HEK293 (cell line): ENCODE measurements around the gene SMOC1.

Source experiments
- CTCF ChIA-PET: fragments of 350-600 bp; formaldehyde crosslinking; extraction: SDS; loops from one replicate; lab custom pipeline; 2021; ENCODE audit warnings: antibody characterized with exemption; lab: Yijun Ruan, JAX
- POLR2A ChIA-PET: fragments of 300-600 bp; formaldehyde crosslinking; extraction: SDS; loops from one replicate; lab custom pipeline; 2020; ENCODE audit warnings: antibody characterized with exemption, inconsistent platforms; lab: Yijun Ruan, JAX
- H3K27ac ChIP-seq: fragments of 200-500 bp; sonication (Bioruptor generic); 2 replicates; pipeline ENCODE4 v1.5.1; 2014; ENCODE audit warnings: low read depth, low read length, control low read depth, inconsistent platforms; ENCODE audit errors: extremely low read depth
- H3K36me3 ChIP-seq, 2 experiments: fragments of 200-500 bp in 1 of 2; sonication (Bioruptor generic) in 1 of 2; 1 replicate in 1 of 2; 2 replicates in 1 of 2; pipeline ENCODE4 v1.5.1; 2014 to 2017; ENCODE audit warnings: inconsistent platforms in 2 of 2, low read length in 2 of 2; ENCODE audit not compliant: control insufficient read depth in 2 of 2, insufficient read depth in 1 of 2
- H3K4me1 ChIP-seq: fragments of 200-500 bp; sonication (Bioruptor generic); 2 replicates; pipeline ENCODE4 v1.5.1; 2014; ENCODE audit warnings: mild to moderate bottlenecking, low read length, inconsistent platforms; ENCODE audit not compliant: control insufficient read depth, insufficient read depth
- H3K4me3 ChIP-seq: 2 replicates; pipeline ENCODE4 v1.5.1; 2011; ENCODE audit warnings: low read depth, mild to moderate bottlenecking, control low read depth, low read length, moderate library complexity
- H3K9me3 ChIP-seq: fragments of 200-500 bp; sonication (Bioruptor generic); 2 replicates; pipeline ENCODE4 v1.5.1; 2014; ENCODE audit warnings: low read depth, low read length, inconsistent platforms; ENCODE audit not compliant: control insufficient read depth, insufficient read depth
- KLF17 ChIP-seq: fragments of 450-650 bp; formaldehyde crosslinking; IDR thresholded peaks from 2 replicates; pipeline ENCODE4 v1.5.1; 2016; ENCODE audit warnings: missing biosample characterization, missing genetic modification characterization
- KLF7 ChIP-seq: fragments of 450-650 bp; formaldehyde crosslinking; IDR thresholded peaks from 2 replicates; pipeline ENCODE4 v1.5.1; 2016; ENCODE audit warnings: missing biosample characterization, missing genetic modification characterization, borderline replicate concordance
- SP2 ChIP-seq: fragments of 450-650 bp; formaldehyde crosslinking; IDR thresholded peaks from 2 replicates; pipeline ENCODE4 v1.5.1; 2016; ENCODE audit warnings: missing biosample characterization, missing genetic modification characterization
- SP7 ChIP-seq: fragments of 450-650 bp; formaldehyde crosslinking; IDR thresholded peaks from 2 replicates; pipeline ENCODE4 v1.5.1; 2016; ENCODE audit warnings: missing biosample characterization, missing genetic modification characterization
- YY1 ChIP-seq: fragments of 450-650 bp; formaldehyde crosslinking; IDR thresholded peaks from 2 replicates; pipeline ENCODE4 v1.5.1; 2018; ENCODE audit warnings: missing biosample characterization, missing genetic modification characterization
- ZBTB1 ChIP-seq: fragments of 450-650 bp; formaldehyde crosslinking; IDR thresholded peaks from 2 replicates; pipeline ENCODE4 v1.5.1; 2016; ENCODE audit warnings: missing biosample characterization, missing genetic modification characterization
- ZEB2 ChIP-seq: fragments of 450-650 bp; formaldehyde crosslinking; IDR thresholded peaks from 2 replicates; pipeline ENCODE4 v1.5.1; 2016; ENCODE audit warnings: missing biosample characterization, missing genetic modification characterization
- ZIC2 ChIP-seq: fragments of 450-650 bp; formaldehyde crosslinking; IDR thresholded peaks from 2 replicates; pipeline ENCODE4 v1.5.1; 2016; ENCODE audit warnings: missing biosample characterization, missing genetic modification characterization
- ZNF114 ChIP-seq: fragments of 450-650 bp; formaldehyde crosslinking; IDR thresholded peaks from 2 replicates; pipeline ENCODE4 v1.5.0; 2017; ENCODE audit warnings: missing biosample characterization, missing genetic modification characterization
- ZNF132 ChIP-seq: fragments of 450-650 bp; formaldehyde crosslinking; IDR thresholded peaks from 2 replicates; pipeline ENCODE4 v1.5.1; 2017; ENCODE audit warnings: missing biosample characterization, missing genetic modification characterization, borderline replicate concordance
- ZNF18 ChIP-seq: fragments of 450-650 bp; formaldehyde crosslinking; IDR thresholded peaks from 2 replicates; pipeline ENCODE4 v1.5.1; 2016; ENCODE audit warnings: missing biosample characterization, missing genetic modification characterization
- ZNF184 ChIP-seq: fragments of 450-650 bp; IDR thresholded peaks from 2 replicates; pipeline ENCODE4 v1.5.1; 2018; ENCODE audit warnings: missing biosample characterization, mild to moderate bottlenecking, missing genetic modification characterization
- ZNF423 ChIP-seq: fragments of 450-650 bp; formaldehyde crosslinking; IDR thresholded peaks from 2 replicates; pipeline ENCODE4 v1.5.1; 2016; ENCODE audit warnings: missing biosample characterization, missing genetic modification characterization
- ZNF433 ChIP-seq: fragments of 450-650 bp; formaldehyde crosslinking; IDR thresholded peaks from 2 replicates; pipeline ENCODE4 v1.5.1; 2016; ENCODE audit warnings: missing biosample characterization, missing genetic modification characterization, low read depth
- ZNF513 ChIP-seq: fragments of 450-650 bp; IDR thresholded peaks from 2 replicates; pipeline ENCODE4 v1.5.1; 2018; ENCODE audit warnings: missing biosample characterization, missing genetic modification characterization
- ZNF561 ChIP-seq: fragments of 450-650 bp; IDR thresholded peaks from 2 replicates; pipeline ENCODE4 v1.5.1; 2018; ENCODE audit warnings: missing biosample characterization, missing genetic modification characterization, borderline replicate concordance
- ZNF580 ChIP-seq: fragments of 450-650 bp; formaldehyde crosslinking; IDR thresholded peaks from 2 replicates; pipeline ENCODE4 v1.5.1; 2016; ENCODE audit warnings: missing biosample characterization, missing genetic modification characterization
- ZNF600 ChIP-seq: fragments of 450-650 bp; formaldehyde crosslinking; IDR thresholded peaks from 2 replicates; pipeline ENCODE4 v1.5.1; 2016; ENCODE audit warnings: missing biosample characterization, missing genetic modification characterization
- ZNF626 ChIP-seq: fragments of 450-650 bp; sonication (Bioruptor Pico); formaldehyde crosslinking; IDR thresholded peaks from 2 replicates; pipeline ENCODE4 v1.5.1; 2018; ENCODE audit warnings: missing biosample characterization, missing genetic modification characterization, inconsistent platforms
- ZNF629 ChIP-seq: fragments of 450-650 bp; formaldehyde crosslinking; IDR thresholded peaks from 2 replicates; pipeline ENCODE4 v1.5.1; 2017; ENCODE audit warnings: missing biosample characterization, missing genetic modification characterization
- ZSCAN30 ChIP-seq: fragments of 450-650 bp; IDR thresholded peaks from 2 replicates; pipeline ENCODE4 v1.5.1; 2018; ENCODE audit warnings: missing biosample characterization, mild to moderate bottlenecking, missing genetic modification characterization, moderate library complexity
- TF ChIP-seq, protein P1 (sequence below): fragments of 450-650 bp; formaldehyde crosslinking; IDR thresholded peaks from 2 replicates; pipeline ENCODE4 v1.5.1; 2017; ENCODE audit warnings: missing biosample characterization, missing genetic modification characterization
- TF ChIP-seq, protein P2 (sequence below): fragments of 450-650 bp; formaldehyde crosslinking; IDR thresholded peaks from 2 replicates; pipeline ENCODE4 v1.5.1; 2016; ENCODE audit warnings: missing biosample characterization, missing genetic modification characterization, borderline replicate concordance
- TF ChIP-seq, protein P3 (sequence below): fragments of 450-650 bp; formaldehyde crosslinking; IDR thresholded peaks from 2 replicates; pipeline ENCODE4 v1.5.1; 2016; ENCODE audit warnings: missing biosample characterization, missing genetic modification characterization, low read depth

SMOC1 gene

GRCh38 chr14:69997849-69998248 is 118.6 kb downstream of the SMOC1 start (continued):
- peak; percentile 64; the same call in 1 of the 2 replicates for TF ChIP-seq ZNF600 (tag by site-specific recombination)
- no peak for TF ChIP-seq ZNF561 (tag by site-specific recombination)
- no peak for TF ChIP-seq ZNF433 (tag by site-specific recombination)
- TF ChIP-seq, all 188 proteins: peak for 29

DNA sequence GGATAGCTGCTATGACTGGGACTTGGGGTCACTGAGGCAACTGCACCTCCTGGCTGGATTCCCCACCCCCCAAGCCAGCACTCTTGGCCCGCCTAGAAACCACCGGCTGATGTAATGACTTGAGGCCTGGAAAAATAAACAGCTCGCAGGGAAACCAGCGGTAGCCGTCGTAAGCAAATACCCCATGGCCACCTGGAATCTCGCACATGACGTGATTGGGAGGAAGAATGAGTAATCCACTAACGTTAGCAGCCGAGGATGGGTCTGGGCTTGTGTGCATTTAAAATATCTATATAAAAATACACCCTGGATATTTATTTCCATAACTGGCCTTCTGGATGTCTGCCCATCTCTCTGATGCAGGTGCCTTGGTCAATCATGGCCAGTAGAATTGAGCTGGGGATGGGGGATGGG is 120.1 kb downstream of the SMOC1 start:
- POLR2A ChIA-PET: interaction anchor here (0.6 to 1.6 kb wide), 3 partner anchors 118 to 233 kb away, joined by 3 to 18 read pairs (median 4); partner anchors contain the start of genes SMOC1 and SRSF5
- CTCF ChIA-PET: interaction anchor here (1.0 to 3.9 kb wide), 3 partner anchors 14 to 223 kb away, joined by 3 to 20 read pairs (median 4); no protein-coding TSS in a partner anchor
- Histone ChIP-seq H3K9me3 (no peaks in the 10 kb centered on the region), H3K36me3 (peaks cover 0 to 6% of the 10 kb centered on the region in 2 experiments; a peak in 1 of 3 replicates), H3K4me1 (peaks cover 44% of the 10 kb centered on the region), H3K4me3 (no peak overlapping the region), H3K27ac (peak overlapping the region; percentile 80)
- peak; percentile 34; the same call in 1 of the 2 replicates for TF ChIP-seq SP2 (tag by site-specific recombination)
- TF ChIP-seq ZNF513 (tag by site-specific recombination): no peak
- peak; percentile 66 for TF ChIP-seq ZNF18 (tag by site-specific recombination)
- peak; percentile 94 for TF ChIP-seq KLF17 (tag by site-specific recombination)
- 0 out of 2 replicates have a peak, but pooled peaks have one; percentile 56 for TF ChIP-seq ZNF184
- TF ChIP-seq ZIC2 (tag by site-specific recombination): peak; percentile 97
- TF ChIP-seq, protein P1, sequence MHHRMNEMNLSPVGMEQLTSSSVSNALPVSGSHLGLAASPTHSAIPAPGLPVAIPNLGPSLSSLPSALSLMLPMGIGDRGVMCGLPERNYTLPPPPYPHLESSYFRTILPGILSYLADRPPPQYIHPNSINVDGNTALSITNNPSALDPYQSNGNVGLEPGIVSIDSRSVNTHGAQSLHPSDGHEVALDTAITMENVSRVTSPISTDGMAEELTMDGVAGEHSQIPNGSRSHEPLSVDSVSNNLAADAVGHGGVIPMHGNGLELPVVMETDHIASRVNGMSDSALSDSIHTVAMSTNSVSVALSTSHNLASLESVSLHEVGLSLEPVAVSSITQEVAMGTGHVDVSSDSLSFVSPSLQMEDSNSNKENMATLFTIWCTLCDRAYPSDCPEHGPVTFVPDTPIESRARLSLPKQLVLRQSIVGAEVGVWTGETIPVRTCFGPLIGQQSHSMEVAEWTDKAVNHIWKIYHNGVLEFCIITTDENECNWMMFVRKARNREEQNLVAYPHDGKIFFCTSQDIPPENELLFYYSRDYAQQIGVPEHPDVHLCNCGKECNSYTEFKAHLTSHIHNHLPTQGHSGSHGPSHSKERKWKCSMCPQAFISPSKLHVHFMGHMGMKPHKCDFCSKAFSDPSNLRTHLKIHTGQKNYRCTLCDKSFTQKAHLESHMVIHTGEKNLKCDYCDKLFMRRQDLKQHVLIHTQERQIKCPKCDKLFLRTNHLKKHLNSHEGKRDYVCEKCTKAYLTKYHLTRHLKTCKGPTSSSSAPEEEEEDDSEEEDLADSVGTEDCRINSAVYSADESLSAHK (tag by site-specific recombination): peak; percentile 100
- TF ChIP-seq ZBTB1 (tag by site-specific recombination): 0 out of 2 replicates have a peak, but pooled peaks have one; percentile 52
- TF ChIP-seq ZNF629: peak; percentile 98
- TF ChIP-seq, protein P2, sequence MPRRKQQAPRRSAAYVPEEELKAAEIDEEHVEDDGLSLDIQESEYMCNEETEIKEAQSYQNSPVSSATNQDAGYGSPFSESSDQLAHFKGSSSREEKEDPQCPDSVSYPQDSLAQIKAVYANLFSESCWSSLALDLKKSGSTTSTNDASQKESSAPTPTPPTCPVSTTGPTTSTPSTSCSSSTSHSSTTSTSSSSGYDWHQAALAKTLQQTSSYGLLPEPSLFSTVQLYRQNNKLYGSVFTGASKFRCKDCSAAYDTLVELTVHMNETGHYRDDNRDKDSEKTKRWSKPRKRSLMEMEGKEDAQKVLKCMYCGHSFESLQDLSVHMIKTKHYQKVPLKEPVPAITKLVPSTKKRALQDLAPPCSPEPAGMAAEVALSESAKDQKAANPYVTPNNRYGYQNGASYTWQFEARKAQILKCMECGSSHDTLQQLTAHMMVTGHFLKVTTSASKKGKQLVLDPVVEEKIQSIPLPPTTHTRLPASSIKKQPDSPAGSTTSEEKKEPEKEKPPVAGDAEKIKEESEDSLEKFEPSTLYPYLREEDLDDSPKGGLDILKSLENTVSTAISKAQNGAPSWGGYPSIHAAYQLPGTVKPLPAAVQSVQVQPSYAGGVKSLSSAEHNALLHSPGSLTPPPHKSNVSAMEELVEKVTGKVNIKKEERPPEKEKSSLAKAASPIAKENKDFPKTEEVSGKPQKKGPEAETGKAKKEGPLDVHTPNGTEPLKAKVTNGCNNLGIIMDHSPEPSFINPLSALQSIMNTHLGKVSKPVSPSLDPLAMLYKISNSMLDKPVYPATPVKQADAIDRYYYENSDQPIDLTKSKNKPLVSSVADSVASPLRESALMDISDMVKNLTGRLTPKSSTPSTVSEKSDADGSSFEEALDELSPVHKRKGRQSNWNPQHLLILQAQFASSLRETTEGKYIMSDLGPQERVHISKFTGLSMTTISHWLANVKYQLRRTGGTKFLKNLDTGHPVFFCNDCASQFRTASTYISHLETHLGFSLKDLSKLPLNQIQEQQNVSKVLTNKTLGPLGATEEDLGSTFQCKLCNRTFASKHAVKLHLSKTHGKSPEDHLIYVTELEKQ (tag by site-specific recombination): peak; percentile 92; the same call in 1 of the 2 replicates
- TF ChIP-seq ZNF423 (tag by site-specific recombination): peak; percentile 53; the same call in 1 of the 2 replicates
- TF ChIP-seq ZEB2: peak; percentile 96
- peak; percentile 67; the same call in 1 of the 2 replicates for TF ChIP-seq ZNF580 (tag by site-specific recombination)
- peak; percentile 79; the same call in 1 of the 2 replicates for TF ChIP-seq KLF7 (tag by site-specific recombination)
- peak; percentile 48; the same call in 1 of the 2 replicates for TF ChIP-seq YY1 (tag by site-specific recombination)
- peak; percentile 90 for TF ChIP-seq ZSCAN30
- TF ChIP-seq ZNF132: no peak
- TF ChIP-seq, protein P3, sequence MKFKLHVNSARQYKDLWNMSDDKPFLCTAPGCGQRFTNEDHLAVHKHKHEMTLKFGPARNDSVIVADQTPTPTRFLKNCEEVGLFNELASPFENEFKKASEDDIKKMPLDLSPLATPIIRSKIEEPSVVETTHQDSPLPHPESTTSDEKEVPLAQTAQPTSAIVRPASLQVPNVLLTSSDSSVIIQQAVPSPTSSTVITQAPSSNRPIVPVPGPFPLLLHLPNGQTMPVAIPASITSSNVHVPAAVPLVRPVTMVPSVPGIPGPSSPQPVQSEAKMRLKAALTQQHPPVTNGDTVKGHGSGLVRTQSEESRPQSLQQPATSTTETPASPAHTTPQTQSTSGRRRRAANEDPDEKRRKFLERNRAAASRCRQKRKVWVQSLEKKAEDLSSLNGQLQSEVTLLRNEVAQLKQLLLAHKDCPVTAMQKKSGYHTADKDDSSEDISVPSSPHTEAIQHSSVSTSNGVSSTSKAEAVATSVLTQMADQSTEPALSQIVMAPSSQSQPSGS (tag by site-specific recombination): peak; percentile 96
- peak; percentile 81 for TF ChIP-seq SP7 (tag by site-specific recombination)
- no peak for TF ChIP-seq ZNF626 (tag by site-specific recombination)
- no peak for TF ChIP-seq ZNF114 (tag by site-specific recombination)
